Hematopoietic multipotent progenitor cell (in vitro differentiated cells): Measurements from ENCODE around the gene EFNA5. TPM values are rescaled to one million over a fixed set of nuclear protein-coding genes. Genes with fewer than 3 reads are reported as not detected.

Source experiments
- DNase-seq, 3 donors: peaks; one replicate each; pipeline ENCODE4 v3.0.0-alpha.2; 2011 to 2015; ENCODE audit warnings: low read depth in 2 of 3, low spot score in 2 of 3
- total RNA-seq: library from RNA; depleted of rRNA; stranded (reverse); fragments of >200 nt; gene quantifications from one replicate; pipeline ENCODE4 v1.2.3, GENCODE V29; 2012

Gene EFNA5
- total RNA-seq, 1 donor, result under 0.01 TPM

DNA sequence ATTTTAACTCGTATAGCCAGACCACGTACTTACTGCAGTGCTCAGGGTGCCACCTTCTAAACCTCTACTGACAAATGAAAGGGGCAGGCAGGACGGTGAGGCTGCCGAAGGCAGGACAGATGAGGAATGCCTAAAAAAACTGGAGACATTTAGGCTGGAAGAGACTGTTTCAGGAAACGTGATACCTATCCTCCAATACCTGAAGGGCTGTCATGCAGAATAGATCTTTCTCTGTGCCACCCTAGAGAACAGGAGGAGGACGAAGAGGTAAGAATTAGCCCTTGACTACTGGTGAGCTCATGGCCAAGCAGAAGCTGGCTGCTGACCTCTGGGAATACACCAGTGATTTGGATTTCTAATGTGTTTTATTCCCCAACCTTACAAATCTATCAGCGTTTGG lies 139.4 kb downstream of the EFNA5 start:
- DNase-seq, result no peak

DNA sequence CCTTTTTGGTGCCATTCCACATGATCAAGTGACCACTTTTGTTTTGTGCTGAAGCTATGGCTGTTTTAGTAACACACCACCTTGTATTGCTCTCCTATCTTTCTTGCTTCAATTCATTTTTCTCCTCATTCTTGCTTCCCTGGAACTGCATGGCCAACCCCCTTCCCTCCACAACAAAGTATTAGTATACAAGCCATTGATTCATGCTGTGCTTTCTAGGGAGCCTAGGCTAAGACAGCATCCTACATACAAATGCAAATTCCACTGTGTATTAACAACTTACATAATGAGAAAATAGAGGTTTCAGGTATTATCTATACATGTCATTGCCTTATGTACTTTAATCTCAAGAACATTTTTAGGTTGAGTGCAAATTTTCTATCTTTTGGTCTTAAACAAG lies 141.1 kb downstream of the EFNA5 start:
- no peak for DNase-seq

DNA sequence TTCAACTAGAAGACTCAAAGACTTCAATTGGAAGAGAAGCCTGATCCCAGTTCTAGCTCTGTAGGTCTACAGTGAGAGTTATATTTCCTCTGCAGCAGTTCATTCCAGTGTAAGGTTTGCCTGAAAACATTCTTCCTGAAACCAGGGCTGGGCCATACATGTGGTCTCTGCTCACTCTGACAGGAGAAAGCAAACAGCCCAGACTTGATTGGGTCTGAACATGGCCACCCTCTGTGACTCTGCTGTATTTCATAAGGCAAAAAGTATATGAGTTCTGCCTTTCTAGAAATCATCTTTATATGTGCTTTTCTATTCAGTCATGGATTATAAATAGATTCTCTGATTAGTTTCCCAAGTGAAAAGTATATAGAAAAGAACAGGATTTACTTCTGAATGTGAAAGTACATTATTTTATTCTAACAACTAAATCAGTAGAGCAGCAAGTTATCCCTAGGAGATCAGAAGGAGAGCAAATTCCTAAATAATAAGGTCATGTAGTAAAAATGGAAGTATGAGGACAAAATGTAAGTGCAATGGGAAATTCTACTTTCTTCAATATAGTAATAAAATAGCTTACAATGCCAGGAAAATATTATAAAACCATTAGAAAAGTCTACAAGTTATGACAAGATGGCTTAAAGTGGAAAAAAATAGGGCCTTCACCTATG lies 144.3 kb downstream of the EFNA5 start:
- no peak for DNase-seq

DNA sequence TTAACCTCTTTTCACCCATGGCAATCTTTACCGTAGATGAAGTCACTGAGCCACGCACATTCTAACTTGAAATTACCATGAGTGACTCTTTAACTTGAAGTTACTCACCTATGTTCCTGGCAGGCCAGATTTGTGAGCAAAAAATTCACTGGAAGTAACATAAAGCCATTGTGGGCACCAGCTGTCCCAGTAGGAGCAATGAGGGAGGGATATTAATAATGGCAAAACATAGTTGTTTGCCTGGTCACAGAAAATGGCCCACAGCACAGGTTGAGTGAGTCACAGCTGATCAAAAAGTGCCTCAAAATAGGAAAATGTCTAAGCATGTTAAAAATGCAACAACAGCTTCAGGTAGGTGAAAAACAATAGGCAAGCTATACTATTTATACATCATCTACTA lies 146.6 kb downstream of the EFNA5 start:
- DNase-seq, result no peak

DNA sequence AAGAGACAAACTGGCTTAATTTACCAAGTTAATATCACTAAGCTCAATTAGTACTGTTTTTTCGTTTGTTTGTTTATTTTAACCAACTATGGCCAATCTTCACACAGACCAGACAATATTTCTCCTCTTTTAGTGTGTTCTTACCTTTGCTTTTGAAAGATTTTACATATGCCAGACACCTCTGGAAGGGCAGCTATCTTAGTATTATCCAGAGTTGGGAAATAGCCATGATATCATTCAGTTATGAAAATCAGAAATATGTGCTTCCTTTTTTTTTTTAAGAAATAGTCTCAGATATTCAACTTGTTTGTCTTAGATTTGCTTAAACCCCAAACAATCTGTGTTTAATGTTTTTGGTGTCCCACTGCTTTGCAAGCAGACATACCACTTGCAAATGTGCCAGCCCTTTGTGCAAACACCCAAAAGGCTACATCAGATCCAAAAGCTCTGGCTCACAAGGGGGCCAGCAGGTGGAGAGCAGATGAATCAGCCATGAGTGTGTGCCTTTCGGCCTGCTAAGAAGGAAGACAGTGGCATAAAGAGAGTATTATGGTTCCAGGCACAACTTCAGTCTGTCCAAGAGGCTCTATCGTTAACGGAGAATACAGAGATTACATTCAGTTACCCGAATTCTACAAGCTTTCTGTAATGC lies 147.6 kb downstream of the EFNA5 start:
- no peak for DNase-seq

DNA sequence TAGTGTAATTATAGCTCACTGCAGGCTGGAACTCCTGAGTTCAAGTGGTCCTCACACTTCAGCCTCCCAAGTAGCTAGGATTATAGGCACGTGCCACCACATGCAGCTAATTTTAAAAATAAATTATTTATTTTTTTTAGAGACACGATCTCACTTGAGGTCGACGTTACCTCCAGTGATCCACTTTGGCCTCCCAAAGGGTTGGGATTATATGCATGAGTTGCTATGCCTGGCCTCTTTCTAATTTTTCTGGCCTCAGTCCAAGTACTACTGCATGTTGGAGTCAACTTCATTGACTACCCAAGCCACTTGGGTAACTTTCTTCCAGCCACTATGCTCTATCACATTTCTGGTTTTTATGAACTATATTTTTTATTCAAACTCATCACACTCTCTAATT lies 148.3 kb downstream of the EFNA5 start:
- no peak for DNase-seq

DNA sequence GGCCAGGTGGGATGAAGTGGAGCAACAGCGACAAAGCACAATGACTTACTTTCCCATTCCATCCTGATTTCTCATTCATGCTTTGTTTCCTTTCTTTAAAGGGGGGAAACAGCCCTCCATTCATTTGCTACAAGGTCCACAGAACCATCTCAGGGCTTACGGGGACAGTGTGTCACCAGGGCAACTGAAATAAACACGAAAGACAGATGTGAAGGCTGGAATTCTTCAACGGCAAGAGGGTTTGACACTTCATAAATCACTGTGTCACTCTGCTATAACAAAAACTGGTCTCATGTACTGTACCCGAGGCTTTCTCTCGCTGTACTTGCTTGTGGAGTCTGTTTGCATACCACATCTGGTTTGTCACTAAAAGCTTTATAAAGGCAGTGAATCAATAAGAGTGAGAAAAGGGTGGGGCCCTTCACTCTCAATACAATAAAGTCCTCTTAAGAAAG lies 150.8 kb downstream of the EFNA5 start:
- no peak for DNase-seq

DNA sequence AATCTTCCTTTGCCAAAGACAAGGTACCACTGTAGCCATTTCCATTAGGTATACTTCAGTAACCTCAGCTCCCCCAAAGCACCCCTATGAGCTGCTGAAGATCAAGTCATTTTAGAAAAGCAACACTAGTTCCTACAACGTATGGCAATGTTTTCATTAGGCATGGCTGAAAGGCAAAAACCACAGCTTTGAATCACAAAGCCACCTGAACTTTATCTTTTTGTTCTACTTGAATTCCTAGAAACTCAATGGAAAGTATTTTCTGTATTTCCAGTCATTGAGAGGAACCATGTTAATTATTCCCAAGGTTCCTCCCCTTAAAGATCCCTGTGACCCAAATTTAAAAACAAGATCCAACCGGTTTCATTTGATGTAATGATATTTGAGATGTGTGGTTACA lies 152.1 kb downstream of the EFNA5 start:
- DNase-seq, result no peak

DNA sequence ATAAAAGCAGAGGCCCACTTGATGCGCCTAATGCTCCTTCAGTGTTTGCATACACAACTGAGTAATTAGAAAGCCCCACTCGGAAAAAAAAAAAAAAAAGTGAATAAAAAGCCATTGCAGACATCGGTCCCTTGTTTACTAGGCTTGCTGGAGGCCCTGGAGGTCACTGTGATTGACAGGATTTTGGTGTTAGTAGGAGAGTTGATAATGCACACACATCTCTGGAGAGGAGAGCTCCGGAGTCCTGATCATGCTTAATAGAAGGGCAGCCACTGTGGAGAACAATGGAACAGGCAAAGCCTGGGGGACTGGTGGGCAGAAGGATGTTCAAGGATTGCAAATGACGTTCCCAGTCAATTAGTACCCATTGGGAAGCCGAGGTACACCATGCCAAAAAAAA lies 152.5 kb downstream of the EFNA5 start:
- no peak for DNase-seq

DNA sequence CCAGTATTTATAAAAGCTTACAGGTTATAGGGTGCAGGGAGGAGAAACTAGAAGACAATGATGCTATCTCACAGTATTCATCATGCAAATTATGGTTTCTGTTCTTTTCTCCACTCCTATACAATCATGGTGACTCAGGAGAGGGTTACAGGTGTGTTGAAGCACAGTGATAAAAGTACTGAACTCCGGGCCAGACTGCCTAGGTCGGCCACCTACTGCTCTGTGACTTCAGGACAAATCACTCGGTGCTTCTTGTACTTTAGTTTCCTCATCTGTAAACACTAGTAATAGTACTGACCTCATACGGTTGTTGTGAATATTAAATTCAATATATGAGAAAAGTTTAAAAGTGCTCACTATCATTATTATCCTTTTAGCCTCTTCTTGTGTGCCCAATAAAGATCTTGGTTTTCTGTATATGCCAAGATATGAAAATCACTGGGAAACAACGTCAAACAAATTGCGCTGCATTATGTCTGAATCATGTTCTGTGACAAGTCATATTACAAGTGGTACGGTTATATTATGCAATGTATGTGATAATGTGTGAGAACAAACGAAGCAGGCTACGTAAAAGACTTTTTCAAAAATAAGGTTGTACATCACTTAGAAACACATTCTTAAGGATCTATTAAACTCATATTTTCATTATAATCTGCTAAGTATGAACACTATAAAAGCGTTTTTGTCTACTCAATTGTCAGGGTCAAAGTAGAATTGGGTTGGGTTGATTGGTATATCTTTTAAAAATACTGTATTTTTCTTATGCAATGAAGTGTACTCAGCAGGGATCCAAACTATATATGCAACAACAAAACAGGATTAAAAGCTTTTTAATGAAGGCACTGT lies 153.3 kb downstream of the EFNA5 start:
- DNase-seq, result no peak

DNA sequence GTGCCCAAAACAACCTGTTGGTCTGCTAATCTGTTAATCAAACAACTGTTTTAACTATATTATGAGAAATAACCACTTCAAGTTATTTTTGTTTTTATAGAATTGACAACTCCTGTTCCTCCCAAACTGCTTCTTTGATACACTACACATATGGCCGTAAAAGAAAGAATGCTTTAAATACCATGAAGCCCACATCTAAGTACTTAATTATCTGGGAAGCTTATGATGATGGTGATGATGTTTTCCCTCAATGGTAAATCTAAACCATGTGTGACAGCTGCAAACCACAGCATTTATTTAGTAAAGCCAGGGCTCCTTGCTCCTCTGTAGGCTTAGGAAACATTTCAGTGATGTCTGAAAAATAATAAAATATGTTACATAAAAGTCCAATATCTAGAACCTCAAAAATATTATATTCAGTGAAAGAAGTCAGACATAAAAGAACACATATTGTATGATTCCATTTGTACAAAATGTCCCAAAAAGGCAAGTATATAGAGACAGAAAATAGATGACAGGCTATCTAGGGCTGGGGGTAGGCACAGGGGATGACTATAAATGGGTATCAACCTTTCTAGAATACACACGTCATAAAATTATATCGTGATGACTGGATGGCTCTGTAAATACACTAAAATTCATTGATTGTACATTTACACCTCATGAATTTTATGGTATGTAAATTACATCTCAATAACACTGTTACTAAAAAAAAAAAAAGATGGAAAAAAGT lies 154.1 kb downstream of the EFNA5 start:
- no peak for DNase-seq

DNA sequence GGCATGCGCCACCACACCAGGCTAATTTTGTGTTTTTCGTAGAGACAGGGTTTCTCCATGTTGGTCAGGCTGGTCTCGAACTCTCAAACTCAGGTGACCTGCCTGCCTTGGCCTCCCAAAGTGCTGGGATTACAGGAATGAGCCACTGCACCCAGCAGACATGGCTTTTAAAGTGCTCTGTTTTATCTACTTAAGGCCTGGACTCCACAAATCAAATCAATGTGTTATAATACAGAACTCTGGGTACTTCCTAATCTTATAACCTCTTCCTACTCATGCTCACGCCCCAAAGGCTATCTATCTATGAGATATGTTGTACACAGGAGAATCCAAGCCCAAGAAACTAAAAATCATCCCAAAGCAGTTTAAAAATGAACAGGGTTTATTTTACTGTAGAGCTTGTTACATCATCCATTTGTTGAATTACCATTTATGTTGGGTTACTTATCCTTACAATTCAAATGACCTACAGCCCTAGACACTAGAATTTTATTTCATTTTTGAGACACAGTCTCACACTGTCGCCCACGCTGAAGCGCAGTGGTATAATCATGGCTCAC lies 155.1 kb downstream of the EFNA5 start:
- no peak for DNase-seq

DNA sequence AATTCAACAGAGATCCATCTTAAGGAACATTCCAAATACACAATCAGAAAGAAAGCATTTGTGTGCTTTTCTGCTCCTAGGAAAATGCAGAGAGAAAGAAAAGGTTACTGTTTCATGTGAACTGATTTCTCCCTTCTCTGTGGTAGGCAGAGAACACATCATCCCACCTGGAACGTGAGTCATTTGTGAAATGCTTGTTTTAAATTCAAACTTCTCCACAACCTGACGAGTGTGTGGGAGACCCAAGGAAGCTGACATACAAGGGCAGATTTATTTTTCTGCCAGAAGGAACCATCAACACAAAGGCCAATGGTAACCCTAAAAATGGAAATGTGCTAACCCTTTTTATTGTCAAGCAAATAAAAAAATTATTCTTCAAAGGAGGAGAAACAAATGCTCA lies 156.4 kb downstream of the EFNA5 start:
- no peak for DNase-seq

DNA sequence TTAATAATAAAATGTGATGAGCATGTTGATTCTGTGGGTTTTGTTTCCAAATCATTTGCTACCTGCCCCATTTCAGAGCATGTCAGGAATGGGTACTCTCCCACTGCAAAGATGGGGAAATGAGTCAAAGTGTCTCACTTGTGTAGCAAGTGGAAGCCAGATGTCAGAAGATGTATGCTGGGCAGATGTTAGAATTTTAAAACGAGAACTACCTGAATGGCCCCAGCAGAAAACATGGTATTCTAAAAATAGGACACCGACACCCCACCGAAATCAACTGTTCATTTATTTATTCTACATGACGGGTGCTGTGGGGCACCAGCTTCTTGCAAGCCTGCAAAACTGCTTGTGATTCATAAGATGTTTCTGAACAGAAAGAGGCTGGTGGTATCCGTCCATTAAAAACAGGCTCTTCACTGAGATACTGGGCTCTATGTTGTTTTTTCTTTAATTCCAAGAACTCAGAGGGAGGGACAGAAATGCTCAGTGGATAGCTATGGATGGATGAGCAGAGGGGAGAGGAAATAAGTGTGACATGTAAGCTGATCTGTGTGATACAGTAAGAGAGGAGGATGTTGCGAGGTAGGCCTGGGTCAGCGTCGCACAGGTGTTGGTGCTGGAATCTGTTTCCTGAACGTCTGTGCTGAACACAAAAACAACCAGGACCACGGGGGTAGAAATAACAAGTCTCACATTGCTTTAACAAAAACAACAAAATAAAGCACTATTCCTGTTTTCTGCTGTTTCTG lies 157.2 kb downstream of the EFNA5 start:
- no peak for DNase-seq

DNA sequence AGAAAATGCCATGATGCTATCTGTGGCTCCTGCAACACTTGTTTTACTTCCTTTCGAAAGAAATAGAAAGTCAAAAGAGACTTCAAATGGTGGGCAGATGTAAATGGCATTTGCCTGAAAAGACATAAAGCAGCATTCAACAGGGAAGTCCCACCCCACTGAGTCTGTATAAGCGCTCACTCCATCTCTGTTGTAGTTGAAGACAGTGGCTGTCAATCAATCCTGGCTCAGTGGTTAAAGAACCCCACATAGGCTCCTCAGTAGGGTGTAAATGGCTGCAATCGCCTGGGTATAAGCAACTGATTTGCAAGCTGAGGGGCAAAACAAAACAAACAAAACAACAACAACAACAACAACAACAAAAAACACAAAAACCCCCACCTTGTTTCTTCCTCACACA lies 158.7 kb downstream of the EFNA5 start:
- no peak for DNase-seq

DNA sequence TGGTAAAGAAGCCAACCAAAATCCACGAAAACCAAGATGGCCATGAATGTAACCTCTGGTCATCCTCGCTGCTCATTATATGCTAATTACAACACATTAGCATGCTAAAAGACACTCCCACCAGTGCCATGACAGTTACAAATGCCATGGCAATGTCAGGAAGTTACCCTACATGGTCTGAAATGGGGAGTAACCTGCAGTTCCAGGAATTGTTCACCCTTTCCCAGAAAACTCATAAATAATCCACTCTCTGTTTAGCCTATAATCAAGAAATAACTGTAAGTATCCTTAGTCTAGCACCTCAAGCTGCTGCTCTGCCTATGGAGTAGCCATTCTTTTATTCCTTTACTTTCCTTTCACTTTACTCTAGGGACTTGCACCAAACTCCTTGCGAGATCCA lies 160.6 kb downstream of the EFNA5 start:
- DNase-seq, result no peak

DNA sequence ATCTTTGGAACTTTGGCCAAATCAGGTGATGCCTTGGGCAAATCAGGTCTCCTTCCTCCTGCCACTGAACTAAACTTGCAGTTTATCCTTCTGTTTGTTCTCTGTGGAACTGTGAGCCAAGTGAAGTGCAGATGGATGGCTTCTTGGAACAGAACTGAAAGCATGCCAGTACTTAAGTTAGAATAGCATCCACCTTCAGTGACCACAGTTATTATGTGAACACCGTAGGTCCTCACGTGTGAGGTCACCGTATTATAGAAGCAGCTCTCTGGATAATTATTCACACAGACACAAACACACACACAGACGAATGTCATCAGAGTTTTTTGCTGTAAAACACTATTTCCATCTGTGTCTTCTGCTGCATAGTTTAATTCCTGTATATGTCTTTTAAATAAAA lies 162.6 kb downstream of the EFNA5 start:
- DNase-seq, result no peak

DNA sequence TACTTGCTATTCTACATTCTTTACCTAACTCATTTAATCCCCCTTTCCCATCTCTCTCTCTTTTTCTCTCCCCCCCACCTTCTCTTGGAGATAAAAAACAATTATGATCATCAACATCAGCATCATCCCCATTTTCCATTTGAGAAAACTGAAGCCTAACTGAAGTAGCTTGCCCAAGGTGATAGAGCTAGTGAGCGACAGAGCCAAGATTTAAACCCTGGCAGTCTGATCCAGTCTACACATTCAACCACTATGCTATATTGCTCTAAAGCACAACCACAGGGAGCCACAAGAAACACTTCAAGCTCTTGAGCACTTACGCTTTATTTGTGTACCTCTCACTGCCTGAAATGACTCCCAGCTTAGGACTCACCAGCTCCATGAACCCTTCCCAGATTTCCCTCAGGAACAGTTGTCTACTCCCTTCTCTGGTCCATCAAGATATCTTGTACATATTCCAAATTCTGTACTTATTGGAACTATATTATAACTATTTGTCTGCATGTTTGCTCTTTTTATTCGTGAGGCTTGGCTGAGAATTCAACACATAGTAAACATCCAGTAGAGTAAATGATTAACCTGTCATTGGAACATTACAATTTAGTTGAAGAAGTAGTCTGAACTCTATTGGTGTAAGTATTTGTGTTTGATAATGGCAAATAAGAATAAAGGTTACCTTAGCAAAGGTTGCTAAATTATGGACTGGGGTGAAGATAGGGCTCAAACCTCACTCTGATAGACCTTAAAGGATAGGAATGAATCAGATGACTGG lies 164.8 kb downstream of the EFNA5 start:
- DNase-seq, result no peak

DNA sequence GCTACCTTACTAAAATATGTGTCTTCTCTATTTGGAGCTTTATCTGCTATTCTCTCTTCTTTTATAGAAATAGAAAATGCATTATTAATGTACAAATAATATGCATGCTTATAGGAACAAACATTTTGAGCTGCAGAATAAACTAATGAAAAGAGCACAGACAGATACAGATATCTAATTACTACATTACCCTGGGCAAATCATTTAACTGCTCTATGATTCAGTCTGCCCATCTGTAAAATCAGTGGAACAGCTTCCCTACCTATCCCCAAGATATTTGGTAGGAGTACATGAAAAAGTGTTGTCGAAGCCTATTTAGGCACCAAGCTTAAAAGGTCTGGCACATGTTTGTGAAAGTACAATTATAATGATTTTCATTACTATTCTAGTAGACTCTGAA lies 166.3 kb downstream of the EFNA5 start:
- no peak for DNase-seq
